BJ (cell line): ENCODE results near the gene EVPLL. TPM values are rescaled to one million over a fixed set of nuclear protein-coding genes. Genes with fewer than 3 reads are reported as not detected.

Source experiments
- CTCF ChIA-PET: fragments of 350-600 bp; formaldehyde crosslinking; extraction: SDS; loops from one replicate; lab custom pipeline; 2021; ENCODE audit warnings: antibody characterized with exemption, inconsistent platforms; lab: Yijun Ruan, JAX
- POLR2A ChIA-PET: fragments of 300-600 bp; sonication (Branson Sonifier 250); formaldehyde crosslinking; extraction: SDS; loops from one replicate; lab custom pipeline; 2021; ENCODE audit warnings: antibody characterized with exemption; lab: Charles Lee
- DNase-seq: peaks from one replicate; pipeline ENCODE4 v3.0.0-alpha.2; 2011; ENCODE audit warnings: low read depth
- H3K27me3 ChIP-seq: 2 replicates; pipeline ENCODE4 v1.6.0; 2011; ENCODE audit warnings: low read length; ENCODE audit not compliant: control insufficient read depth, insufficient read depth
- H3K36me3 ChIP-seq: 2 replicates; pipeline ENCODE4 v1.5.1; 2011; ENCODE audit warnings: low read length; ENCODE audit not compliant: control insufficient read depth, insufficient read depth
- H3K4me3 ChIP-seq: 2 replicates; pipeline ENCODE4 v1.5.1; 2011; ENCODE audit warnings: low read depth, mild to moderate bottlenecking, control low read depth, low read length
- CTCF ChIP-seq: IDR thresholded peaks from 2 replicates; pipeline ENCODE4 v1.5.1; 2011; ENCODE audit warnings: low read depth, mild to moderate bottlenecking, control low read depth, inconsistent platforms, low read length, moderate library complexity; ENCODE audit not compliant: insufficient read depth
- polyA plus RNA-seq: library from polyadenylated mRNA; depleted of rRNA; stranded (reverse); fragments of >200 nt; gene quantifications from 2 replicates; pipeline ENCODE4 v1.2.3, GENCODE V29; 2011

EVPLL gene
- polyA plus RNA-seq, 1 experiment = not detected

GRCh38 chr17:18339933-18340332 is 37.6 kb upstream of the EVPLL start:
- TF ChIP-seq CTCF = no peak
- ChIA-PET POLR2A (no interaction called here), CTCF (no interaction called here)

GRCh38 chr17:18344021-18344420 is 33.6 kb upstream of the EVPLL start:
- H3K27me3 ChIP-seq = no peaks in the 10 kb centered on the region
- no peak for DNase-seq
- no peak overlapping the region for H3K4me3 ChIP-seq
- TF ChIP-seq CTCF = no peak
- ChIA-PET POLR2A (no interaction called here), CTCF (interaction anchor here (1.0 kb wide), 1 partner anchor 24 kb away, joined by 3 read pairs; no protein-coding TSS in a partner anchor)
- H3K36me3 ChIP-seq = peaks cover 2% of the 10 kb centered on the region; the same call in 1 of the 2 replicates

More at GRCh38 chr17:18339933-18340332, 37.6 kb upstream of the EVPLL start:
- Histone ChIP-seq H3K36me3 (no peaks in the 10 kb centered on the region; the same call in 1 of the 2 replicates), H3K4me3 (no peak overlapping the region), H3K27me3 (no peaks in the 10 kb centered on the region)
- DNase-seq = no peak

GRCh38 chr17:18353541-18353940 is 24.0 kb upstream of the EVPLL start:
- Histone ChIP-seq H3K27me3 (no peaks in the 10 kb centered on the region), H3K36me3 (peaks cover under 1% of the 10 kb centered on the region; the same call in 1 of the 2 replicates), H3K4me3 (no peak overlapping the region)
- POLR2A ChIA-PET = no interaction called here
- CTCF ChIA-PET = no interaction called here
- no peak for TF ChIP-seq CTCF
- DNase-seq = no peak

- H3K27me3 ChIP-seq = no peaks in the 10 kb centered on the region
- no peaks in the 10 kb centered on the region; the same call in 1 of the 2 replicates for H3K36me3 ChIP-seq
- DNase-seq = peak; percentile 8
- ChIA-PET POLR2A (no interaction called here), CTCF (no interaction called here)
- TF ChIP-seq CTCF = no peak
- H3K4me3 ChIP-seq = no peak overlapping the region
Observed at GRCh38 chr17:18356624-18357023, 21.0 kb upstream of the EVPLL start.

- CTCF ChIA-PET = no interaction called here
- TF ChIP-seq CTCF = no peak
- no peak overlapping the region for H3K4me3 ChIP-seq
- H3K36me3 ChIP-seq = no peaks in the 10 kb centered on the region
- H3K27me3 ChIP-seq = no peaks in the 10 kb centered on the region
- POLR2A ChIA-PET = no interaction called here
- no peak for DNase-seq
Observed at GRCh38 chr17:18360518-18360917, 17.1 kb upstream of the EVPLL start.
